Mammary epithelial cell (primary cell): ENCODE measurements around the gene EMSY.

Experiments
- CTCF ChIP-seq, 2 donors: IDR thresholded peaks in 1 of 2; conservative IDR thresholded peaks in 1 of 2; 2 replicates each; pipeline ENCODE4 v1.5.1; 2011 to 2012; ENCODE audit warnings: inconsistent platforms in 2 of 2, low read length in 2 of 2, mild to moderate bottlenecking in 2 of 2, control low read depth in 1 of 2, low read depth in 1 of 2; ENCODE audit not compliant: insufficient read depth in 1 of 2; ENCODE audit errors: extremely low read depth in 1 of 2
- EZH2 ChIP-seq: IDR thresholded peaks from 2 replicates; pipeline ENCODE4 v1.6.1; 2012; ENCODE audit warnings: low read length, inconsistent platforms, borderline replicate concordance

- TF ChIP-seq CTCF (conservative IDR thresholded peaks at IDR 0.05 in 1 of 2, IDR thresholded peaks at IDR 0.05 in 1 of 2; ENCODE audit: extremely low read depth in 1 of 2, insufficient read depth in 1 of 2, low read depth in 1 of 2, low read length in 2 of 2) (no peak), EZH2 (no peak)
These were observed 49.5 kb upstream of the EMSY start for GRCh38 chr11:76395296-76395695.
